ENCODE results near the gene KCND2.

GRCh38 chr7:120302190-120302589, 29.2 kb downstream of the KCND2 start:
- no peak for TF ChIP-seq CTCF (IDR thresholded peaks at IDR 0.05)
- no peak for TF ChIP-seq POLR2A (IDR thresholded peaks at IDR 0.05)

Measured in testis (tissue), 2 donors.